HCT116 (cell line): ENCODE results near the gene TTC29. TPM values are rescaled to one million over a fixed set of nuclear protein-coding genes. Genes with fewer than 3 reads are reported as not detected.

ENCODE experiments used
- ATAC-seq: fragments of 200-7000 bp; cut with Tn5 transposase; 2 replicates; pipeline ENCODE4 v1.9.1; 2020; ENCODE audit warnings: mild to moderate bottlenecking, moderate library complexity
- BruUV-seq: library from RNA; stranded (reverse); fragments of 400-500 nt; replicated peaks from 2 replicates; lab custom pipeline; 2021; lab: Mats Ljungman, UMichigan
- CTCF ChIA-PET: fragments of 300-600 bp; sonication (Branson Sonifier 250); formaldehyde crosslinking; loops from one replicate; lab custom pipeline; 2021; ENCODE audit warnings: antibody characterized with exemption; lab: Charles Lee
- POLR2A ChIA-PET: fragments of 300-600, 350-600 bp; sonication (Branson Sonifier 250); formaldehyde crosslinking; loops from one replicate; lab custom pipeline; 2021; ENCODE audit warnings: antibody characterized with exemption; lab: Charles Lee
- RAD21 ChIA-PET, 2 experiments: fragments of 300-600 bp; sonication (Branson Sonifier 250); formaldehyde crosslinking; loops; one replicate each; lab custom pipeline; 2023; ENCODE audit warnings: low total read pairs in 2 of 2; ENCODE audit not compliant: uncharacterized antibody in 2 of 2, unreplicated experiment in 2 of 2, low non-redundant PET in 1 of 2; lab: Charles Lee
- DNase-seq: peaks from one replicate; pipeline ENCODE4 v3.0.0-alpha.2; 2010; ENCODE audit warnings: low read depth, low spot score
- H2AFZ ChIP-seq: fragments of 200-600 bp; shearing (Covaris generic), sonication (generic); 2 replicates; pipeline ENCODE4 v1.6.1; 2017; ENCODE audit warnings: low read depth, mixed run types, mixed read lengths, antibody characterized with exemption, low read length; ENCODE audit not compliant: poor library complexity, severe bottlenecking
- H3K27ac ChIP-seq: 2 replicates; pipeline ENCODE4 v1.5.1; 2012; ENCODE audit warnings: low read depth, low read length
- H3K27me3 ChIP-seq: fragments of 200-600 bp; sonication (generic); 2 replicates; pipeline ENCODE4 v1.6.1; 2016; ENCODE audit warnings: mixed run types, low read length, mixed read lengths; ENCODE audit not compliant: insufficient read depth
- H3K36me3 ChIP-seq, 2 experiments: fragments of 200-500 bp in 1 of 2; fragments of 200-600 bp in 1 of 2; sonication (Bioruptor generic) in 1 of 2; sonication (generic) in 1 of 2; 2 replicates each; pipeline versions ENCODE4 v1.5.1 to v1.6.1; 2014 to 2016; ENCODE audit warnings: low read length in 2 of 2, inconsistent platforms in 1 of 2, mixed read lengths in 1 of 2, mixed run types in 1 of 2; ENCODE audit not compliant: insufficient read depth in 2 of 2, control insufficient read depth in 1 of 2
- H3K4me1 ChIP-seq, 2 experiments: fragments of 200-600 bp in 1 of 2; sonication (generic) in 1 of 2; 2 replicates each; pipeline versions ENCODE4 v1.5.1 to v1.6.1; 2012 to 2017; ENCODE audit warnings: low read length in 2 of 2, inconsistent platforms in 1 of 2, mild to moderate bottlenecking in 1 of 2, mixed read lengths in 1 of 2, mixed run types in 1 of 2, moderate library complexity in 1 of 2; ENCODE audit not compliant: insufficient read depth in 2 of 2, control insufficient read depth in 1 of 2
- H3K4me2 ChIP-seq: fragments of 200-600 bp; sonication (generic); 2 replicates; pipeline ENCODE4 v1.6.1; 2017; ENCODE audit warnings: mixed run types, low read length, mixed read lengths
- H3K4me3 ChIP-seq, 2 experiments: fragments of 200-600 bp in 1 of 2; sonication (generic) in 1 of 2; replicated peaks in 1 of 2; 2 replicates each; pipeline ENCODE4 v1.5.1; 2011 to 2016; ENCODE audit warnings: low read length in 2 of 2, control low read depth in 1 of 2, low read depth in 1 of 2, mild to moderate bottlenecking in 1 of 2, mixed read lengths in 1 of 2, mixed run types in 1 of 2
- H3K79me2 ChIP-seq: fragments of 200-600 bp; sonication (generic); 2 replicates; pipeline ENCODE4 v1.6.1; 2017; ENCODE audit warnings: mild to moderate bottlenecking, mixed run types, low read length, moderate library complexity, mixed read lengths; ENCODE audit not compliant: insufficient read depth
- H3K9ac ChIP-seq: fragments of 200-600 bp; sonication (generic); 2 replicates; pipeline ENCODE4 v1.6.1; 2016; ENCODE audit warnings: low read length, mixed read lengths
- H3K9me2 ChIP-seq: fragments of 200-600 bp; sonication (generic), shearing (Covaris generic); 2 replicates; pipeline ENCODE4 v1.6.1; 2017; ENCODE audit warnings: mixed run types, mild to moderate bottlenecking, moderate library complexity; ENCODE audit not compliant: insufficient read depth
- H3K9me3 ChIP-seq, 2 experiments: fragments of 200-500 bp in 1 of 2; fragments of 200-600 bp in 1 of 2; sonication (Bioruptor generic) in 1 of 2; sonication (generic) in 1 of 2; 2 replicates each; pipeline ENCODE4 v1.6.1; 2014 to 2017; ENCODE audit warnings: low read length in 2 of 2, mixed read lengths in 2 of 2, inconsistent platforms in 1 of 2, low read depth in 1 of 2, mild to moderate bottlenecking in 1 of 2, mixed run types in 1 of 2, moderate library complexity in 1 of 2; ENCODE audit not compliant: control insufficient read depth in 1 of 2, insufficient read depth in 1 of 2
- H4K20me1 ChIP-seq: fragments of 200-600 bp; sonication (generic), shearing (Covaris generic); 2 replicates; pipeline ENCODE4 v1.6.1; 2017; ENCODE audit warnings: mixed run types, mild to moderate bottlenecking, moderate library complexity; ENCODE audit not compliant: insufficient read depth
- CBX3 ChIP-seq: IDR thresholded peaks from 2 replicates; pipeline ENCODE4 v1.6.1; 2012; ENCODE audit warnings: low read depth
- CEBPB ChIP-seq: IDR thresholded peaks from 2 replicates; pipeline ENCODE4 v1.6.1; 2012; ENCODE audit warnings: low read depth
- EGR1 ChIP-seq: IDR thresholded peaks from 2 replicates; pipeline ENCODE4 v1.6.1; 2012; ENCODE audit warnings: low read depth
- ELF1 ChIP-seq: IDR thresholded peaks from 2 replicates; pipeline ENCODE4 v1.6.1; 2012; ENCODE audit warnings: low read depth, borderline replicate concordance
- EZH2 ChIP-seq: fragments of 200-600 bp; sonication (generic); IDR thresholded peaks from 2 replicates; pipeline ENCODE4 v1.6.1; 2017; ENCODE audit warnings: antibody characterized with exemption, mixed run types
- EZH2phosphoT487 ChIP-seq: fragments of 200-600 bp; IDR thresholded peaks from 2 replicates; pipeline ENCODE4 v1.6.1; 2018; ENCODE audit warnings: antibody characterized with exemption, borderline replicate concordance
- POLR2A ChIP-seq: IDR thresholded peaks from 2 replicates; pipeline ENCODE4 v1.7.0; 2011; ENCODE audit warnings: borderline replicate concordance; ENCODE audit not compliant: insufficient read depth, insufficient read length; ENCODE audit errors: extremely low read depth
- POLR2AphosphoS5 ChIP-seq: IDR thresholded peaks from 2 replicates; pipeline ENCODE4 v1.6.1; 2011; ENCODE audit warnings: mild to moderate bottlenecking, low read depth, low read length, moderate library complexity
- RAD21 ChIP-seq: IDR thresholded peaks from 2 replicates; pipeline ENCODE4 v1.6.1; 2012; ENCODE audit warnings: low read depth, mild to moderate bottlenecking
- SIN3A ChIP-seq: IDR thresholded peaks from 2 replicates; pipeline ENCODE4 v1.6.1; 2012; ENCODE audit warnings: low read depth
- SP1 ChIP-seq: IDR thresholded peaks from 2 replicates; pipeline ENCODE4 v1.6.1; 2012; ENCODE audit warnings: low read depth
- SRF ChIP-seq: IDR thresholded peaks from 2 replicates; pipeline ENCODE4 v1.6.1; 2012; ENCODE audit warnings: low read depth
- TCF7L2 ChIP-seq: IDR thresholded peaks from 2 replicates; pipeline ENCODE4 v1.7.0; 2011; ENCODE audit warnings: borderline replicate concordance, inconsistent platforms; ENCODE audit not compliant: insufficient read depth, insufficient read length; ENCODE audit errors: extremely low read depth
- ZFX ChIP-seq: fragments of 450-650 bp; IDR thresholded peaks from 2 replicates; pipeline ENCODE4 v1.6.1; 2017
- ZNF274 ChIP-seq: fragments of 200-500 bp; sonication (Bioruptor generic); IDR thresholded peaks from 2 replicates; pipeline ENCODE4 v1.6.1; 2014; ENCODE audit warnings: mild to moderate bottlenecking, low read depth, low read length, inconsistent platforms
- intact Hi-C: fragments of 100-400 bp; cut with micrococcal nuclease; formaldehyde crosslinking; loops from 2 replicates; pipeline ENCODE4 v1.10.0; 2022
- total RNA-seq: library from RNA; stranded (reverse); gene quantifications from one replicate; pipeline ENCODE4 v1.2.1, GENCODE V29; 2021; ENCODE audit not compliant: unreplicated experiment
- TF ChIP-seq, protein P1 (sequence below): IDR thresholded peaks from 2 replicates; pipeline ENCODE4 v1.6.1; 2012; ENCODE audit warnings: low read depth
- TF ChIP-seq, protein P2 (sequence below): IDR thresholded peaks from 2 replicates; pipeline ENCODE4 v1.6.1; 2012
- TF ChIP-seq, protein P3 (sequence below), 3 experiments: fragments of 200-600 bp in 1 of 3; sonication (generic) in 1 of 3; IDR thresholded peaks in 2 of 3; conservative IDR thresholded peaks in 1 of 3; 2 replicates each; pipeline ENCODE4 v1.5.1; 2012 to 2017; ENCODE audit warnings: low read depth in 2 of 3, low read length in 2 of 3, antibody characterized with exemption in 1 of 3, borderline replicate concordance in 1 of 3, control low read depth in 1 of 3, mild to moderate bottlenecking in 1 of 3, mixed read lengths in 1 of 3, mixed run types in 1 of 3, moderate library complexity in 1 of 3; ENCODE audit not compliant: insufficient read depth in 1 of 3
- TF ChIP-seq, protein P4 (sequence below): IDR thresholded peaks from 2 replicates; pipeline ENCODE4 v1.6.1; 2012
- TF ChIP-seq, protein P5 (sequence below): IDR thresholded peaks from 2 replicates; pipeline ENCODE4 v1.6.1; 2011; ENCODE audit warnings: mild to moderate bottlenecking, low read length, moderate library complexity; ENCODE audit not compliant: insufficient replicate concordance; ENCODE audit errors: extremely low read depth

Gene TTC29
- total RNA-seq, 1 experiment from 2014 or later = not detected

DNA sequence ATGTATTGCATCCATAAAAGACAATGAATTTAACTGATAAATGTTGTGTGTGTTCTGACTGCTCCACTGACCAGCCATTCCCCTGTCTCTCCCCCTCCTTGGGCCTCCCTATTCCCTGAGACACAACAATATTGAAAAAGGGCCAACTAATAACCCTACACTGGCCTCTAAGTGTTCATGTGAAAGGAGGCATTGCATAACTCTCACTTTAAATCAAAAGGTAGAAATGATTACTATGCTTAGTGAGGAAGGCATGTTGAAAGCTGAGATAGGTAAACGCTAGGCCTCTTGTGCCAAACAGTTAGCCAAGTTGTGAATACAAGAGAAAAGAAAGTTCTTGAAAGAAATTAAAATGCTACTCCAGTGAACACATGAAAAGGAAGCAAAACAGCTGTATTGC, 154.2 kb downstream of the TTC29 start (continued):
- TF ChIP-seq EZH2 (no peak), ZNF274 (no peak), SP1 (no peak), EZH2phosphoT487 (no peak), POLR2AphosphoS5 (no peak), CBX3 (no peak), SRF (no peak), TCF7L2 (no peak), ZFX (no peak)
- TF ChIP-seq, protein P1, sequence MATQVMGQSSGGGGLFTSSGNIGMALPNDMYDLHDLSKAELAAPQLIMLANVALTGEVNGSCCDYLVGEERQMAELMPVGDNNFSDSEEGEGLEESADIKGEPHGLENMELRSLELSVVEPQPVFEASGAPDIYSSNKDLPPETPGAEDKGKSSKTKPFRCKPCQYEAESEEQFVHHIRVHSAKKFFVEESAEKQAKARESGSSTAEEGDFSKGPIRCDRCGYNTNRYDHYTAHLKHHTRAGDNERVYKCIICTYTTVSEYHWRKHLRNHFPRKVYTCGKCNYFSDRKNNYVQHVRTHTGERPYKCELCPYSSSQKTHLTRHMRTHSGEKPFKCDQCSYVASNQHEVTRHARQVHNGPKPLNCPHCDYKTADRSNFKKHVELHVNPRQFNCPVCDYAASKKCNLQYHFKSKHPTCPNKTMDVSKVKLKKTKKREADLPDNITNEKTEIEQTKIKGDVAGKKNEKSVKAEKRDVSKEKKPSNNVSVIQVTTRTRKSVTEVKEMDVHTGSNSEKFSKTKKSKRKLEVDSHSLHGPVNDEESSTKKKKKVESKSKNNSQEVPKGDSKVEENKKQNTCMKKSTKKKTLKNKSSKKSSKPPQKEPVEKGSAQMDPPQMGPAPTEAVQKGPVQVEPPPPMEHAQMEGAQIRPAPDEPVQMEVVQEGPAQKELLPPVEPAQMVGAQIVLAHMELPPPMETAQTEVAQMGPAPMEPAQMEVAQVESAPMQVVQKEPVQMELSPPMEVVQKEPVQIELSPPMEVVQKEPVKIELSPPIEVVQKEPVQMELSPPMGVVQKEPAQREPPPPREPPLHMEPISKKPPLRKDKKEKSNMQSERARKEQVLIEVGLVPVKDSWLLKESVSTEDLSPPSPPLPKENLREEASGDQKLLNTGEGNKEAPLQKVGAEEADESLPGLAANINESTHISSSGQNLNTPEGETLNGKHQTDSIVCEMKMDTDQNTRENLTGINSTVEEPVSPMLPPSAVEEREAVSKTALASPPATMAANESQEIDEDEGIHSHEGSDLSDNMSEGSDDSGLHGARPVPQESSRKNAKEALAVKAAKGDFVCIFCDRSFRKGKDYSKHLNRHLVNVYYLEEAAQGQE = no peak
- TF ChIP-seq, all 23 proteins: peak for 0

DNA sequence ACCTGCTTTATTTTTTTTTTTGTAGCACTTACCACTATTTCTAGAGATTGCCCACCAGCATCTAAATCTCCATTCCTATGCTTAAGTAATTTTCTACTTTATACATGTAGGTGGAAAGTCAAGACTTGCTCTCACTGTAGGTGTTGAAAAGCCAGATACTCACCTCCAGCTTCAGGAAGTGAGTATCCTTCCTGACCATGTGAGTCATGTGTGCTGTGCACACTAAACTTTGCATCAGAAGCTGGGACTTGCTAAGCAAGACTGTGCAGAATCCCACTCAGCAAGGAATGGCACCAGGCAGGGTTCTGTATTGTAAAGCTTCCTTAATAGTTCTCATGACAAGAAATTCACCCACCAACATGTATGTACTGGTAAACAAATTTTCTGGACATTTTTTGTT, 155.1 kb downstream of the TTC29 start:
- intact Hi-C loops = no loop called here
- RAD21 ChIA-PET = no interaction called here
- Histone ChIP-seq H2AFZ (no peak overlapping the region), H3K9me3 (no peaks in the 10 kb centered on the region), H3K79me2 (no peaks in the 10 kb centered on the region), H3K9ac (no peak overlapping the region), H3K4me1 (no peaks in the 10 kb centered on the region), H3K4me3 (no peak overlapping the region), H3K27me3 (peaks cover 28% of the 10 kb centered on the region), H3K36me3 (no peaks in the 10 kb centered on the region), H4K20me1 (no peaks in the 10 kb centered on the region; the same call in 1 of the 2 replicates), H3K4me2 (no peak overlapping the region), H3K27ac (no peak overlapping the region), H3K9me2 (no peaks in the 10 kb centered on the region)
- POLR2A ChIA-PET = no interaction called here
- CTCF ChIA-PET = no interaction called here
- BruUV-seq = no TSS peak
- no peak for DNase-seq
- no peak for ATAC-seq
- TF ChIP-seq SIN3A (no peak), CBX3 (no peak), SP1 (no peak), TCF7L2 (no peak), EGR1 (no peak), RAD21 (no peak), ELF1 (no peak), CEBPB (no peak), EZH2 (no peak), POLR2A (no peak), POLR2AphosphoS5 (no peak)
- TF ChIP-seq, protein P2, sequence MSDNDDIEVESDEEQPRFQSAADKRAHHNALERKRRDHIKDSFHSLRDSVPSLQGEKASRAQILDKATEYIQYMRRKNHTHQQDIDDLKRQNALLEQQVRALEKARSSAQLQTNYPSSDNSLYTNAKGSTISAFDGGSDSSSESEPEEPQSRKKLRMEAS = no peak
- TF ChIP-seq, protein P3, sequence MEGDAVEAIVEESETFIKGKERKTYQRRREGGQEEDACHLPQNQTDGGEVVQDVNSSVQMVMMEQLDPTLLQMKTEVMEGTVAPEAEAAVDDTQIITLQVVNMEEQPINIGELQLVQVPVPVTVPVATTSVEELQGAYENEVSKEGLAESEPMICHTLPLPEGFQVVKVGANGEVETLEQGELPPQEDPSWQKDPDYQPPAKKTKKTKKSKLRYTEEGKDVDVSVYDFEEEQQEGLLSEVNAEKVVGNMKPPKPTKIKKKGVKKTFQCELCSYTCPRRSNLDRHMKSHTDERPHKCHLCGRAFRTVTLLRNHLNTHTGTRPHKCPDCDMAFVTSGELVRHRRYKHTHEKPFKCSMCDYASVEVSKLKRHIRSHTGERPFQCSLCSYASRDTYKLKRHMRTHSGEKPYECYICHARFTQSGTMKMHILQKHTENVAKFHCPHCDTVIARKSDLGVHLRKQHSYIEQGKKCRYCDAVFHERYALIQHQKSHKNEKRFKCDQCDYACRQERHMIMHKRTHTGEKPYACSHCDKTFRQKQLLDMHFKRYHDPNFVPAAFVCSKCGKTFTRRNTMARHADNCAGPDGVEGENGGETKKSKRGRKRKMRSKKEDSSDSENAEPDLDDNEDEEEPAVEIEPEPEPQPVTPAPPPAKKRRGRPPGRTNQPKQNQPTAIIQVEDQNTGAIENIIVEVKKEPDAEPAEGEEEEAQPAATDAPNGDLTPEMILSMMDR (IDR thresholded peaks at IDR 0.05 in 2 of 3, conservative IDR thresholded peaks at IDR 0.05 in 1 of 3; ENCODE audit: borderline replicate concordance in 1 of 3, insufficient read depth in 1 of 3, low read depth in 2 of 3, low read length in 2 of 3) = no peak
- TF ChIP-seq, protein P4, sequence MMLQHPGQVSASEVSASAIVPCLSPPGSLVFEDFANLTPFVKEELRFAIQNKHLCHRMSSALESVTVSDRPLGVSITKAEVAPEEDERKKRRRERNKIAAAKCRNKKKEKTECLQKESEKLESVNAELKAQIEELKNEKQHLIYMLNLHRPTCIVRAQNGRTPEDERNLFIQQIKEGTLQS = no peak
- TF ChIP-seq, protein P5, sequence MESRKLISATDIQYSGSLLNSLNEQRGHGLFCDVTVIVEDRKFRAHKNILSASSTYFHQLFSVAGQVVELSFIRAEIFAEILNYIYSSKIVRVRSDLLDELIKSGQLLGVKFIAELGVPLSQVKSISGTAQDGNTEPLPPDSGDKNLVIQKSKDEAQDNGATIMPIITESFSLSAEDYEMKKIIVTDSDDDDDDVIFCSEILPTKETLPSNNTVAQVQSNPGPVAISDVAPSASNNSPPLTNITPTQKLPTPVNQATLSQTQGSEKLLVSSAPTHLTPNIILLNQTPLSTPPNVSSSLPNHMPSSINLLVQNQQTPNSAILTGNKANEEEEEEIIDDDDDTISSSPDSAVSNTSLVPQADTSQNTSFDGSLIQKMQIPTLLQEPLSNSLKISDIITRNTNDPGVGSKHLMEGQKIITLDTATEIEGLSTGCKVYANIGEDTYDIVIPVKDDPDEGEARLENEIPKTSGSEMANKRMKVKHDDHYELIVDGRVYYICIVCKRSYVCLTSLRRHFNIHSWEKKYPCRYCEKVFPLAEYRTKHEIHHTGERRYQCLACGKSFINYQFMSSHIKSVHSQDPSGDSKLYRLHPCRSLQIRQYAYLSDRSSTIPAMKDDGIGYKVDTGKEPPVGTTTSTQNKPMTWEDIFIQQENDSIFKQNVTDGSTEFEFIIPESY = no peak
